Activated CD8-positive, alpha-beta memory T cell treated with anti-CD3 and anti-CD28 coated beads, Interleukin-2, amount 50 U/mL, for 4 hours (primary cell): ENCODE data around the gene CDH13.

Experiments used
- DNase-seq: peaks from one replicate; pipeline ENCODE4 v3.0.0-alpha.2; 2020

Gene CDH13

GRCh38 chr16:83330251-83330650 is 703.5 kb downstream of the CDH13 start:
- DNase-seq = no peak

GRCh38 chr16:83335076-83335475 is 708.3 kb downstream of the CDH13 start:
- no peak for DNase-seq

- DNase-seq = no peak
These were observed 709.8 kb downstream of the CDH13 start for GRCh38 chr16:83336603-83337002.

- DNase-seq = no peak
These were observed 711.4 kb downstream of the CDH13 start for GRCh38 chr16:83338138-83338537.

- no peak for DNase-seq
These were observed 712.2 kb downstream of the CDH13 start for GRCh38 chr16:83338941-83339340.

GRCh38 chr16:83343935-83344366 is 717.2 kb downstream of the CDH13 start:
- DNase-seq = no peak

GRCh38 chr16:83345846-83346640 is 719.3 kb downstream of the CDH13 start:
- no peak for DNase-seq

- no peak for DNase-seq
These were observed 722.2 kb downstream of the CDH13 start for GRCh38 chr16:83348991-83349390.

GRCh38 chr16:83350481-83350880 is 723.7 kb downstream of the CDH13 start:
- no peak for DNase-seq

- DNase-seq = no peak
These were observed 725.1 kb downstream of the CDH13 start for GRCh38 chr16:83351846-83352245.

GRCh38 chr16:83353241-83353640 is 726.5 kb downstream of the CDH13 start:
- DNase-seq = no peak

- DNase-seq = no peak
These were observed 727.2 kb downstream of the CDH13 start for GRCh38 chr16:83354015-83354414.

- no peak for DNase-seq
These were observed 728.9 kb downstream of the CDH13 start for GRCh38 chr16:83355570-83356218.

GRCh38 chr16:83356266-83356665 is 729.5 kb downstream of the CDH13 start:
- no peak for DNase-seq

GRCh38 chr16:83356986-83357385 is 730.2 kb downstream of the CDH13 start:
- DNase-seq = no peak

- no peak for DNase-seq
These were observed 736.8 kb downstream of the CDH13 start for GRCh38 chr16:83363521-83363920.

- no peak for DNase-seq
These were observed 738.4 kb downstream of the CDH13 start for GRCh38 chr16:83365166-83365565.

GRCh38 chr16:83366228-83366627 is 739.5 kb downstream of the CDH13 start:
- DNase-seq = no peak

- DNase-seq = no peak
These were observed 748.2 kb downstream of the CDH13 start for GRCh38 chr16:83374979-83375378.

GRCh38 chr16:83389751-83390150 is 763.0 kb downstream of the CDH13 start:
- DNase-seq = no peak

GRCh38 chr16:83390759-83391158 is 764.0 kb downstream of the CDH13 start:
- DNase-seq = no peak

- DNase-seq = no peak
These were observed 766.0 kb downstream of the CDH13 start for GRCh38 chr16:83392743-83393142.

GRCh38 chr16:83393196-83393981 is 766.6 kb downstream of the CDH13 start:
- DNase-seq = no peak
